PC-3 (cell line): ENCODE data around the gene PLXNA3. TPM values are rescaled to one million over a fixed set of nuclear protein-coding genes. Genes with fewer than 3 reads are reported as not detected.
A peak's percentile ranks its signal among the peaks of the same experiment; 100 is the strongest.

ENCODE experiments used
- ATAC-seq: fragments of 200-7000 bp; cut with Tn5 transposase; 2 replicates; pipeline ENCODE4 v1.9.1; 2020; ENCODE audit warnings: mild to moderate bottlenecking, moderate library complexity
- BruUV-seq: library from RNA; stranded (reverse); fragments of 400-500 nt; replicated peaks from 2 replicates; lab custom pipeline; 2021; lab: Mats Ljungman, UMichigan
- CTCF ChIA-PET: fragments of 300-600 bp; sonication (Branson Sonifier 250); formaldehyde crosslinking; loops from one replicate; lab custom pipeline; 2022; ENCODE audit warnings: antibody characterized with exemption; lab: Charles Lee
- POLR2A ChIA-PET: fragments of 300-600 bp; sonication (Branson Sonifier 250); formaldehyde crosslinking; loops from one replicate; lab custom pipeline; 2022; ENCODE audit warnings: antibody characterized with exemption; ENCODE audit not compliant: unreplicated experiment; lab: Charles Lee
- DNase-seq: peaks from one replicate; pipeline ENCODE4 v3.0.0-alpha.2; 2015
- H2AFZ ChIP-seq: fragments of 300-600 bp; sonication (generic); 2 replicates; pipeline ENCODE4 v1.6.0; 2016; ENCODE audit warnings: antibody characterized with exemption, low read length
- H3F3A ChIP-seq: fragments of 300-600 bp; sonication (generic); one replicate; pipeline ENCODE4 v1.6.0; 2017; ENCODE audit warnings: antibody characterized with exemption, low read length, control low read depth, mild to moderate bottlenecking; ENCODE audit not compliant: unreplicated experiment
- H3K27ac ChIP-seq: fragments of 300-600 bp; sonication (generic); 2 replicates; pipeline ENCODE4 v1.5.1; 2016; ENCODE audit warnings: mild to moderate bottlenecking, low read length
- H3K27me3 ChIP-seq: fragments of 300-600 bp; sonication (generic); 2 replicates; pipeline ENCODE4 v1.6.1; 2016; ENCODE audit warnings: low read length, mixed read lengths
- H3K36me3 ChIP-seq: fragments of 300-600 bp; sonication (generic); 2 replicates; pipeline ENCODE4 v1.6.1; 2016; ENCODE audit warnings: low read depth, mixed run types, low read length, mixed read lengths
- H3K4me1 ChIP-seq: fragments of 300-600 bp; sonication (generic); 2 replicates; pipeline ENCODE4 v1.5.1; 2016; ENCODE audit warnings: low read length; ENCODE audit not compliant: insufficient read depth
- H3K4me2 ChIP-seq: fragments of 300-600 bp; sonication (generic); 2 replicates; pipeline ENCODE4 v1.6.0; 2016; ENCODE audit warnings: low read length
- H3K4me3 ChIP-seq: fragments of 300-600 bp; sonication (generic); 2 replicates; pipeline ENCODE4 v1.5.1; 2016; ENCODE audit warnings: mild to moderate bottlenecking, low read length, mixed read lengths
- H3K79me2 ChIP-seq: fragments of 300-600 bp; sonication (generic); 2 replicates; pipeline ENCODE4 v1.6.1; 2017; ENCODE audit warnings: low read length, mixed read lengths
- H3K9ac ChIP-seq: fragments of 300-600 bp; sonication (generic); 2 replicates; pipeline ENCODE4 v1.6.0; 2016; ENCODE audit warnings: mild to moderate bottlenecking, low read length
- H3K9me2 ChIP-seq: fragments of 300-600 bp; sonication (generic); replicated peaks from 2 replicates; pipeline ENCODE4 v1.6.1; 2016; ENCODE audit warnings: mixed run types, low read length, mixed read lengths
- H3K9me3 ChIP-seq: fragments of 300-600 bp; sonication (generic); 2 replicates; pipeline ENCODE4 v1.6.1; 2016; ENCODE audit warnings: low read length, mixed read lengths
- H4K20me1 ChIP-seq: fragments of 300-600 bp; sonication (generic); 2 replicates; pipeline ENCODE4 v1.6.1; 2016; ENCODE audit warnings: low read length, mixed read lengths
- EZH2 ChIP-seq: fragments of 300-600 bp; sonication (generic); IDR thresholded peaks from one replicate; pipeline ENCODE4 v1.6.1; 2017; ENCODE audit warnings: antibody characterized with exemption, mild to moderate bottlenecking, low read length; ENCODE audit not compliant: unreplicated experiment
- EZH2phosphoT487 ChIP-seq: fragments of 300-600 bp; sonication (generic); IDR thresholded peaks from 2 replicates; pipeline ENCODE4 v1.6.1; 2018; ENCODE audit warnings: mild to moderate bottlenecking, antibody characterized with exemption, low read length, borderline replicate concordance
- intact Hi-C: fragments of 100-400 bp; cut with micrococcal nuclease; formaldehyde crosslinking; loops from 2 replicates; pipeline ENCODE4 v1.9.0; 2023
- total RNA-seq: library from RNA; depleted of rRNA; stranded (reverse); fragments of >200 nt; gene quantifications from 2 replicates; pipeline ENCODE4 v1.2.3, GENCODE V29; 2014
- TF ChIP-seq, protein P1 (sequence below): fragments of 300-600 bp; sonication (generic); conservative IDR thresholded peaks from 2 replicates; pipeline ENCODE4 v1.5.1; 2017; ENCODE audit warnings: antibody characterized with exemption, low read depth, mild to moderate bottlenecking, low read length

PLXNA3 gene
- total RNA-seq, 1 experiment from 2014 or later, result 5.3 TPM

DNA sequence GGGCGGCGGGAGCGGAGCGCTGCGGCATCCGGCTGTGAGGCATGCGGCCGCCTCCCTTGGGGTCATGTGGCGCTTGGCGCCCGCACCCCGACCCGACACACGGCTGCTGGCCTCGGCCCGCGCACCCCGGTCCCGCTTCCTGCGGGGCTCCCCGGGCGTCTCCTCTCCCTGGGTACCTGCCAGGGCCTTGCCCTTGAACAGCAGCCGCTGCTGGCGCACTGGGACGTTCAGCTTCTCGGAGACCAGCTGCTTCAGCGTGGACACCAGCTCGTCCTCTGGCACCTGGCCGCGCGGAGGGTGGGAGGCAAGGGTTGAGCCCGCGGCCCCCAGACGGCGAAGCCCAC, 27.9 kb downstream of the PLXNA3 start:
- Histone ChIP-seq H3K9ac (peak overlapping the region; percentile 83), H3F3A (no peaks in the 10 kb centered on the region), H3K4me1 (peaks cover 34% of the 10 kb centered on the region), H2AFZ (peak overlapping the region; percentile 73), H3K9me2 (no peaks in the 10 kb centered on the region), H3K27me3 (no peaks in the 10 kb centered on the region), H3K36me3 (peaks cover 15% of the 10 kb centered on the region), H4K20me1 (no peaks in the 10 kb centered on the region), H3K79me2 (peaks cover 52% of the 10 kb centered on the region), H3K27ac (peak overlapping the region; percentile 43), H3K4me2 (peak overlapping the region; percentile 96), H3K4me3 (peak overlapping the region; percentile 83), H3K9me3 (no peaks in the 10 kb centered on the region)
- DNase-seq (no peak), ATAC-seq (no peak; the same call in 1 of the 2 replicates)
- TF ChIP-seq EZH2, result no peak
- TF ChIP-seq, protein P1, sequence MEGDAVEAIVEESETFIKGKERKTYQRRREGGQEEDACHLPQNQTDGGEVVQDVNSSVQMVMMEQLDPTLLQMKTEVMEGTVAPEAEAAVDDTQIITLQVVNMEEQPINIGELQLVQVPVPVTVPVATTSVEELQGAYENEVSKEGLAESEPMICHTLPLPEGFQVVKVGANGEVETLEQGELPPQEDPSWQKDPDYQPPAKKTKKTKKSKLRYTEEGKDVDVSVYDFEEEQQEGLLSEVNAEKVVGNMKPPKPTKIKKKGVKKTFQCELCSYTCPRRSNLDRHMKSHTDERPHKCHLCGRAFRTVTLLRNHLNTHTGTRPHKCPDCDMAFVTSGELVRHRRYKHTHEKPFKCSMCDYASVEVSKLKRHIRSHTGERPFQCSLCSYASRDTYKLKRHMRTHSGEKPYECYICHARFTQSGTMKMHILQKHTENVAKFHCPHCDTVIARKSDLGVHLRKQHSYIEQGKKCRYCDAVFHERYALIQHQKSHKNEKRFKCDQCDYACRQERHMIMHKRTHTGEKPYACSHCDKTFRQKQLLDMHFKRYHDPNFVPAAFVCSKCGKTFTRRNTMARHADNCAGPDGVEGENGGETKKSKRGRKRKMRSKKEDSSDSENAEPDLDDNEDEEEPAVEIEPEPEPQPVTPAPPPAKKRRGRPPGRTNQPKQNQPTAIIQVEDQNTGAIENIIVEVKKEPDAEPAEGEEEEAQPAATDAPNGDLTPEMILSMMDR, result no peak
- no peak for TF ChIP-seq EZH2phosphoT487
- ChIA-PET POLR2A (no interaction called here), CTCF (no interaction called here)
- BruUV-seq, result no TSS peak
- intact Hi-C loops, result no loop called here

DNA sequence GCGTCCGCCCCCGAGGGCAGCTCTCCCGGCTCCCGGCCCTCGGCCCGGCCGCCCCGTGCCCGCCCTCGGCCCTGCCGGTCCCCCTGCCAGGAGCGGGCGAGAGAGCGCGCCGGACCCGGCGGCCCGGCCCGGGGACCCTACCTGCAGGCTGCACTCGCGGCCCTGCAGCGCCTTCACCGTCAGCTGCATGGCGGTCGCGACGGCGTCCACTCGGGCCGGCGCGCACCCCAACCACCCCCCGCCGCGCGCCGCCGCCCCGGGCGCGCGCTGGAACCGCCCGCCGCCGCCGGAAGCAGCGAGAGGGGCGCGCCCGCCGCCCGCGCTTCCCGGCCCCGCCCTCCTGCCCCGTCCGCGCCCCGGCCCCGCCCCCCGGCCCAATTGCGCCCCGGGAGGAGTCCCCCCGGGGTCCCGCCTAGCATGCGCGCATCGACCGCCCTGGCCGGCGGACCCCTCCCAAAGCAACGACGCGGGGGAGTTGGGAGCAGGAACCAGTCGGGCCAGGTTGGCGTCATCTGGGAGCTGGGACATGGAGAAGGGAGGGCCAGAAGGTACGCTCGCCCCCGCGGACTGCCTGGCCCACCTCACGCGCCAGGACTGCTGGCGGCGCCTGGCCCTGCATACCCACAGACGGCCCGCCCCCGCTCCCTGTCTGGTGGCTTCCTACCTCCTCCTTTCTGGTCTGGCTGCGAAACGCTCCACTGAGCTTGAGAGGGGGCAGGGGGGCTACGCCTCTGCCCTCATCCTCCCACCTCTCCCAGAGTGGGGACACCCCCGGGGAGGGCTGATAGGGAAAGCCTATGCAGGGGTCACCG, 28.5 kb downstream of the PLXNA3 start, which contains the start of gene UBL4A:
Gene UBL4A (minus strand): TSS at position 220 of the 812 bp plus-strand sequence. CDS start 31 bp downstream, at position 189.
- TF ChIP-seq EZH2phosphoT487 (peak; percentile 78), EZH2 (no peak)
- TF ChIP-seq, protein P1, result no peak
- Histone ChIP-seq H4K20me1 (no peaks in the 10 kb centered on the region), H3K9me3 (no peaks in the 10 kb centered on the region), H2AFZ (peak within 1 kb of the TSS; percentile 73), H3K36me3 (peaks cover 15% of the 10 kb centered on the region), H3F3A (no peaks in the 10 kb centered on the region), H3K4me1 (peaks cover 34% of the 10 kb centered on the region), H3K27me3 (no peaks in the 10 kb centered on the region), H3K9ac (peak within 1 kb of the TSS; percentile 83), H3K79me2 (peaks cover 52% of the 10 kb centered on the region), H3K27ac (peak within 1 kb of the TSS; percentile 43), H3K4me2 (peak within 1 kb of the TSS; percentile 96), H3K4me3 (peak within 1 kb of the TSS; percentile 83), H3K9me2 (no peaks in the 10 kb centered on the region)
- peak; percentile 28 for ATAC-seq
- intact Hi-C loops, result no loop called here
- ChIA-PET CTCF (no interaction called here), POLR2A (no interaction called here)
- peak; percentile 79 for DNase-seq
- no TSS peak for BruUV-seq
